Measurements from ENCODE around the gene CBFB. TPM values are rescaled to one million over a fixed set of nuclear protein-coding genes. Genes with fewer than 3 reads are reported as not detected.

CBFB gene
- total RNA-seq, 1 experiment from 2014 or later, result 76.3 TPM

DNA sequence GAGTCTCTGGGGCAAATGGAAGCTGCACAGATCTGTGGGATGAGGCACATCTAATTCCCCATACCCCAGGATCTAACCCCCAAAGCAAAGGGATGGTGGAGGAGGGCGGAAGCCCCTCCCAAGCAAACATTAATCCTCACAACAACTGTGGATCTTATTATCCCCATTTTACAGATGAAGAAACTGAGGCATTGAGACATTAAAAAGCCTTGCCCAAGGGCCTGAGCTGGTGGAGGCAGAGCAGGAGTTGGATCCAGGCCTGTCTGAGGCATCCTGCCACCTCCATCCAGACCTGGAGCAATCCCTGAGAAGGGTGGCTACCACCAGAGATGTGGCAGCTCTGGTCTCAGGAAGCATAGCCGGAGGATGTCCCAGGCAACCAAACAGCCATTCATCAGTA, 17.7 kb upstream of the CBFB start:
- Histone ChIP-seq H4K8ac (replicated peaks; ENCODE audit: insufficient read length, low read depth, low read length) (no peak overlapping the region), H3K9ac (ENCODE audit: extremely low read depth, insufficient read length, low read length) (no peak overlapping the region), H3K14ac (ENCODE audit: insufficient read depth, low read length) (no peak overlapping the region), H4K91ac (ENCODE audit: insufficient read length, low read depth, low read length) (no peak overlapping the region), H3K4me2 (ENCODE audit: insufficient read depth, insufficient read length, low read length) (no peak overlapping the region), H2BK20ac (ENCODE audit: low read depth, low read length, poor library complexity, severe bottlenecking) (no peak overlapping the region), H3K27ac (ENCODE audit: insufficient read length, low read depth, low read length) (no peak overlapping the region), H3K4me1 (ENCODE audit: insufficient read depth, low read length) (no peaks in the 10 kb centered on the region), H4K20me1 (ENCODE audit: control insufficient read depth, insufficient read depth, insufficient read length) (no peaks in the 10 kb centered on the region), H3T11ph (ENCODE audit: low read length) (no peak overlapping the region), H3K56ac (ENCODE audit: insufficient read length, low read depth, low read length) (no peak overlapping the region), H2AK5ac (ENCODE audit: insufficient read length, low read length) (no peak overlapping the region), H4K5ac (ENCODE audit: insufficient read length, low read depth, low read length) (no peak overlapping the region), H2BK15ac (ENCODE audit: low read depth, low read length) (no peak overlapping the region), H3K23me2 (ENCODE audit: insufficient read length, low read depth, low read length, poor library complexity, severe bottlenecking) (peaks cover 6% of the 10 kb centered on the region), H3K23ac (ENCODE audit: insufficient read length, low read depth, low read length) (no peak overlapping the region), H2BK120ac (ENCODE audit: low read depth, low read length, poor library complexity, severe bottlenecking) (no peak overlapping the region), H3K9me3 (ENCODE audit: control insufficient read depth, low read depth, low read length) (no peaks in the 10 kb centered on the region), H3K79me2 (ENCODE audit: insufficient read depth, low read length) (no peaks in the 10 kb centered on the region), H3K79me1 (ENCODE audit: insufficient read depth, low read depth, low read length, poor library complexity, severe bottlenecking) (no peaks in the 10 kb centered on the region), H3K4ac (ENCODE audit: low read depth, low read length) (no peak overlapping the region), H2BK5ac (ENCODE audit: insufficient read length, low read length) (no peak overlapping the region), H2AFZ (ENCODE audit: low read length) (no peak overlapping the region), H3K18ac (ENCODE audit: insufficient read length, low read depth, low read length) (no peak overlapping the region), H3K27me3 (ENCODE audit: insufficient read depth, low read length) (peaks cover 16% of the 10 kb centered on the region; the same call in 1 of the 2 replicates), H2BK12ac (ENCODE audit: insufficient read length, low read depth, low read length) (no peak overlapping the region)
- TF ChIP-seq CTCF (conservative IDR thresholded peaks at IDR 0.05), result no peak
- no peaks in the 10 kb centered on the region for H3K9me3 Mint-ChIP-seq
- no CpG with 5 or more reads among the region's 2 CpGs for WGBS (ENCODE audit: extremely low coverage, insufficient read length, low lambda C conversion rate)
- no peaks in the 10 kb centered on the region for H3K36me3 Mint-ChIP-seq (ENCODE audit: insufficient read depth in 1 of 3, low read depth in 3 of 3)
- H3K27me3 Mint-ChIP-seq (ENCODE audit: low read depth), result peaks cover 58% of the 10 kb centered on the region
- no peak overlapping the region for H3K27ac Mint-ChIP-seq
- H3K4me1 Mint-ChIP-seq, result peaks cover 3 to 16% of the 10 kb centered on the region in 2 experiments; a peak in 2 of 4 replicates
- H3K4me3 Mint-ChIP-seq, result no peak overlapping the region
- DNase-seq, result no peak
